Activated CD4-positive, alpha-beta T cell treated with anti-CD3 and anti-CD28 coated beads, Interleukin-2, amount 50 U/mL, for 24 hours (primary cell): ENCODE results near the gene COL5A2.

Experiments used
- DNase-seq, 2 donors: peaks; one replicate each; pipeline ENCODE4 v3.0.0-alpha.2; 2020; ENCODE audit warnings: low read depth in 1 of 2, low spot score in 1 of 2

The COL5A2 gene

DNA sequence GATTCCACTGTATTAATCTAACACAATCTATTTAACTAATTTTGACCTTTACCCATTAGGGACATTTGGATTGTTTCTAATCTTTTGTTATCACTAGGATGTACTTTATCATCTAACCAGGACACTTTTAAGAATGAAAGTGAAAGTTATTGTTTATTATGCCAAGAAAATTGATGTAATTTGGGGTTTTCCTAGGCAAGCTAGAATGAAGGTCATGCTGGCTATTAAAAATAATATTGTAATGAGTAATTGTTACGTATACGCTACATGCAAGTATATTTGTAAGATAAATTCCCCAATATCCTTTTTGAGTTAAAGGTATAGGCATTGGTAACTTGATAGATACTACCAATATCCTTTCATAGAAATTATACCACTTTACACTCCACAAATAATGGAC, 74.6 kb downstream of the COL5A2 start:
- DNase-seq, result no peak

DNA sequence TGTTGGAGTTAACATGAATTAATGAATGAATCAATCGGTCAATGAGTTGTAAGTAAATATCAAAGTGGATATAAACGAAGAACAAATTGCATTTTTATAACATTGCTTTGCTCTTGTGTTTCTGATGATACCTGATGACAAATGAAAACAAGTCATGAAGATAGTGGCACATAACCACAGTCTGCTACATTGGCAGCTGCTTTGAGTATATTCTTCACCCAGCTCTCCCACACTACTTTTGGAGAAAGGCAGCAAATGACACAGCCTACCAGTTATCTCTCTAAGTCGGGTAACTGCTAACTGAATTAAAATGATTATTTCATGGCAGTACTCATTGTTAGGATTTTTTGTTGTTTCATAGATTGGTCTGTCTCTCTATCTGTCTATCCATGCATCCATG, 76.8 kb downstream of the COL5A2 start:
- DNase-seq, result no peak

DNA sequence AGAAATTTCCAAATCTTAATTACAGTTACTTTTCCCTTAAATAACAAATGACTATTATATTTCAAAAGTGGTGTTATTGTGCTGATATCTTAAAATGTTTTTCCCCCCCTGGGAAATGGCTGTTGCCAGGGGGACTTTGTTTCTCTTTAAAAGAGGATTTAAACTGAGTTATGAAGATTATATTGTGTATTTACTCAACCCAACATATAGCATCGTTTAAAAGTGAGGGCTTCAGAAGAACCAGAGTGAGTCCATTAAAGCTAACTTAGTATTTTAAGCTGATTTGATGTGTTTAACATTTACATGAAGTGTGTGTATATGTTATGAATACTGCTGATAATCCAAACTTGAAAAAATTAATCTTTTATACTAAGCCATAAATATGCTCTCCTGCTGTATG, 81.6 kb downstream of the COL5A2 start:
- DNase-seq, result no peak

DNA sequence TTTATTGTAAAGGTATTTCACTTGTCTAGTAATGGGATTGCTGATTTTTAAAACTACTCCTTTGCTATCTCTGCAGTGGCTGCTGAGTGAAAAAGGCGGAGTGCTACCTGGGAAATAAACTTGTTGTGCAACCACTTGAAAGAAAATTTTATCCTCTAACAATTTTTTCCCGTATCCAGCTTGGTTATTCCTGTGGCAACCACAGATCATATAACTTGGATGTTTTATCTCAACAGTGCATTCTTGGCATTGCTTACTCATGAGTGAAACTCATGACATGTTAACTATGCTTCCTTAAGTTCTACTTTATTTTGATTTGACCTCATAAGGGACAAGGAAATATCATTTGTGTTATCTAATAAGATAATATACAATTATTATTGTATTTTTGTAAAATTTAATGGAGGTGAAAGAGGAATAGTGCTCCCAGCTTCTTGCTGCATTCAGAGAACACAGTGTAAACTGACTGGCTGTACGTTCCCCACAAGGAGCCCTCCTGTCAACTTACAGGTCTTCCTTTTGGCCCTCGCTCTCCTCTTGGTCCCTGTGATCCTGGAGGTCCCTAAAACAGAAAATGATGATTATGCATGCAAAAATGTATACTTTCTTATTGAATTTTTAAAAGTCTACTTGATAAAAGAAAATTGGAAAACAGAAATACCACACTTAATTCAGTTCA, 82.7 kb downstream of the COL5A2 start:
- no peak for DNase-seq

DNA sequence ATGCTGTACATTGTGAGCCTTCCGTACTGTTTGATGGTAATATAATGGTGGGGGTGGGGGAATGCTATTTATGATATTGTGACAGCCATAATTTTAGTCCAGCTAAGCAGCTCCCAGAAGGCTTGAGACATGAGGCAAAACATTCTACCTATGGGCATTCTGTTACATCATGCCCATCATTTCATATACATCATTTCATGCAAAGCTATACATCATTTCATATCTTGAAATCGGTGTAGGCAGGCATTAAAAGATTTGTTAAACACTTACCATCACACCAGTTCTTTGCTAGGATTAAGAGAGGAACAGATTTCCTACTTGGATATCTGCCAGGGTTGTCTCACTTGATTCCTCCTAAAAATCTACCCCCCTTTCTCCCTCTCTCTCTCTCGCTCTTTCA, 84.5 kb downstream of the COL5A2 start:
- no peak for DNase-seq

DNA sequence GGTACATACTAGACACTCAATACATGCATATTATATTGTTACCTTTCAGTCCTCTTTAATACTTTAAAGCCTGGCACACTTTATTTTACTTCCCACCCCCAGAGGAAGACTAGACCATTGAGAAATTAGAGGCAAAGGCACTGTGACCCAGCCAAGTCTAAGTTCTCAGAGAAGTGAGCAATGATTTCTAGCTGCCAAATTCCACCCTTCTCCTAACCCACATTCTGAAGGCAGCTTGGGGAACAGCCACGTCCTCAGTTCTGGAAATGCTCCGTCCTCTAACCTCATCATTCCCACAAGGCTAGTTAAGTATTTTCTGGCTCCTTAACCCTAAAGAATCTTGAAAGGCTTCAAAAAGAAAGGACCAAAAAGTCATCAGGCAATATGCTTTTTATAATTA, 86.6 kb downstream of the COL5A2 start:
- DNase-seq, result no peak

DNA sequence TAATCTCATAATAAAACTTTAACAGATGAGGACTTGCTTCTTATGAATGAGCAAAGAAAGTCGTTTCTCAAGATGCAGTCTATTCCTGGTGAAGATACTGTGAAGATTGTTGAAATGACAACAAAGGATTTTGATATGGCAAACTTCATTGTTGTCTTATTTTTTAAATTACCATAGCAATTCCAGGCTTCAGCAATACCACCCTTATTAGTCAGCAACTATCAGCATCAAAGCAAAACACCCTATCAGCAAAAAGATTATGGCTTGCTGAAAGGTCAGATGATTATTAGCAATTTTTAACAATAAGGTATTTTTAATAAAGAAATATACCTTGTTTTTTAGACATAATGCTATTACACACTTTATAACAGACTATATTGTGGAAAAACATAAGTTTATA, 88.3 kb downstream of the COL5A2 start:
- no peak for DNase-seq

DNA sequence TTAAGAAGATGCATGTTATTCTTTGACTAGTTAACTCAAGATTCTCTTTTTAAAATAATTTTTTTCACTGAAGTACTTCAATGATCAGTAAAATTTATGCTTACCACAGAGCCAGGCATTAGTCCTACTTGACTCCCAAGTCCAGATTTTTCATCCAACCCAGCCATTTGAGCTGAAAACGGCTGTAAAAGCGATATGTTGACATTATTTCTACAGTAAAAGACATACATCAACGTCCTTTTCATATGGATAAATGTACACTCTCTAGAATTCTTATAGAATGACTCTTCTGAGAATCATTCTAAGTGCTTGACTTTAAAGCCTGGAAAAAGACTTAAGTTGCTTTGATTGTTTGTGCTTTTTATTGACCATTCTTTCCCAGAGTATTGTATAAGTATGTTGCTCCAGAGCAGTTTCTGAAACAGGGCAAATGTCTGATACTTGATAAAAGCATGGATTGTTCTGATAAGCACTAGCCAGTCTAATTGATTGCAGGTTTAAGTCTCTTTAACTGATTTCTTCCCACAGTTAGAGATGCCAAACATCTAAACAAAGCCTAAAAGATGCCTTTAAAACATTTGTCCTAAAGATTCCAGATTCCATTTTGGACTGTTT, 90.9 kb downstream of the COL5A2 start:
- DNase-seq, result no peak

DNA sequence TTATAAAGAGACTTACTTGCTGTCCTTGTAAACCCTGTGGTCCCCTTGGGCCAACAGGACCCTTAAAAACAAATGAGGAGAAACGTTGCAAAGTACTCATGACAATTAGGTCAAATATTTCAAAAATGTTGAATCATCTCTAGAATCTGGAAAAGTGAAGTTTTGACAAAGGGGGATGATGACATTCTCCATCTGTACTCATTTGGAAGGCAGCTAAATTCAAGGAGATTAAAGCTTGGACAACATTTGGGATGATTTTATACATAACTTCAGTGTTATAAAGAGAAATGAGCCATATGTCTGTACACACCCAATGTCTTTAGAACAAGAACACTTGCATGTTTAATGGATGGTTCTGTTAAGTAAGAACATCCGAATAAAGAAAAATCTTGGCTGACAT, 92.9 kb downstream of the COL5A2 start:
- DNase-seq, result no peak

DNA sequence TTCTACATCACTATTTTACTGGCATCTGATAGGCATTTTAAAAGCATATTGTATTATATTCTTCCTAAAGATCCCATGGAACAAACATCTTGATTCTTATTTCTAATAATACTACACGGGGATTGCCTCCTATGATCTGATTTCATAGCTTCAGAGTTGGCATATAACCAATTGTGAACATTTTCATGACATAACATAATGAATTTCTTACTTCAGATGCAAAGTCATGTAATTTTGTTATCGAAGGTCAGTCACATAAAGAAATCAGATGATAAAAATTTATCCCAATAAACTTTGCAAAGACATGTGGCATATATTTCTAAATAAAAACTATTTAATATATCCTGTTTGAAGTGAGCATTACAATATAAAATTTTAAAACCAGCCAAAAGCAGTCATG, 93.3 kb downstream of the COL5A2 start:
- DNase-seq, result no peak

DNA sequence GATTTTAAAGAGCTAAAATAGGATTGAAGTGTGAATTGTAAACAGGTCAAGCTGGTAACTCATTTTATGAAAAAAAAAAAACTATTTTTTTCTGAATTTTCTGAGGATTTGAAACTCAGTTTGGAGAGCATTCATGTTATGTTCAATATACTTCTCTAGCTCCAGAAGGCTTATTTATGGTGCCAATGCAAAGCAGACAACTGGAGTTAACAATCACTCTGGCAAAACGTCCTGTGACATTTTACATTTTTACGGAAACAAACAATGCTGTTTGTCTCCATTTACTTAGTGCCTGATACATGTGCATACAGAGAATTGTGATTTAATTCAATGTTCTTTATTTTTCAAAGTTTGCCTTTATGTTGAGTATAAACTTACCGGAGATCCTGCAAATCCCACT, 96.0 kb downstream of the COL5A2 start:
- DNase-seq, result no peak

DNA sequence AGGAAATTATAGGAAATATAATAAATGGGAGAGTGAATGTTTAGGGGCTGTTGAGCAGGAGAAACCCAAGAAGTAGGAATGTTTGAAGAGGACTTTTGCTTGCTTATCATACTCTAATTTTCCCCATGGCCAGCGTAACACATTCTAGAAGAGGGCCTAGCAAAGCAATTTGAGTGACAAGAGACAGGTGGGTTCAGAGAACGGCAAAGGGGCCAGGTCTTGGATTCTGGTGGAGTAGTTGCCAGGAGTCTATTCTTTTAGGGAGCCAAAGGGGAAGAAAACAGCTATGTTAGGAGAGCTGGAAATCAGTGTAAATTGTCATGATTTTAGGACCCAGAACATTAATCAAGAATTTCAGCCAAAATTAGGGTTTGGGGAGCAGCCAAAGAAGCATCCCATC, 96.5 kb downstream of the COL5A2 start:
- no peak for DNase-seq

DNA sequence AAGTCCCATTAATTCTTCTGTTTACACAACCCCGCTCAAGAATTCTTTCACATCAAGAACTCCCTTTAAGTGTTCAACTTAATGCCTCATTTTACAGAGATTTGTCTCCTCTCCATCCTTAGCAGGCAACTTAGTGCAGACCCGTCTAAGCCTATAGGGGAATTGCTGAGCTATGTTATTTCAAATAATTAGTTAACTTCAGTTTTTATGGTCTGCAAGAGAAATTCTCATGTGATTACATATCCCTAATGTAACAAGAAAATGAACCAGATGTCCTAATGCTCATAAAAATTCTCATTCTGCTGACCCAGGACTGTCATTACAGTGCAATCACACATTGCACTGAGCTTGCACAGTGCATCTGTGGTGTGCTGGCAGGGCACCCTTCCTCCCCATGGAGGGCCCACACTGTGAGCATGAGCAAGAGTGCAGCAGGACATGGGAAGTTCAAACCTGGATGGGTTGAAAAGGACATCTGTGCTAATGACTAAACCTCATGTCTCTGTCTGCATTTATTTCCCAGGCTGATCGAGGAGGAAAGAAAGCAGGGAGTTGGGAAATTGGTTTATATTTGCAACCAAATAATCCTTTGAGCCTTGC, 97.1 kb downstream of the COL5A2 start:
- DNase-seq, result no peak

DNA sequence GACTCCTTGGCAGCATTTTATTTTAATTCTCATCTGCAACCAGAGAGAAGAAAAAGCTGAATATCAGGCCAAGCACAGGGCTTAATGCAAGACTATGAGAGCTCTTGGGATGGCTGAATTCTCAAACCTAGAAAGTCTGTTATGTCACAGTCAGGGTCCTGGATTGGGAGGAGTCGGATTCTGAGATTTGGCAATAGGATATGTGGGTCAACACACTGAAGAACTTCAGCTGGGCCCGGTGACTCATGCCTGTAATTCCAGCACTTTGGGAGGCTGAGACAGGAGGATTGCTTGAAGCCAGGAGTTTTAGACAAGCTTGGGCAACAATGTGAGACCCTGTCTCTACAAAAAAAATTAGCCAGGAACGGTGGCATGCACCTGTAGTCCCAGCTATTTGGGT, 103.0 kb downstream of the COL5A2 start:
- DNase-seq, result no peak

DNA sequence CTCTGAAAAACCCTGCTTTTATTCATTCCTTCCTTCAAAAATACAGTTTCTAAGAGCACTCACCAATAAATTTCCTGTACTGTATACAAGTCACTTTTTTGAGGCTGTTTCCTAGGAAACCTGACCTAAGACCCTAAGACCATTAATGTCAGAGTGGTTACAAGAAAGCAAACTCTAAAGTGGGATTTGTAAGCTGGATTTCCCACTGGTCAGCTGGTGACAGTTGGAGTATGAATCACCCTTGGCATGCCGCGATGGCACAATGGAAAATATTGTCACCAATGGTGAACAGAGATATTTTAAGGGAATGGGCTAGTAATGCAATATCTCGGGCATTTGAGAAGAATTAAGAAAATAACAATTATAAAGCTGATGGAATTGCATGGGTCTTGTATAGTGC, 103.4 kb downstream of the COL5A2 start:
- no peak for DNase-seq

DNA sequence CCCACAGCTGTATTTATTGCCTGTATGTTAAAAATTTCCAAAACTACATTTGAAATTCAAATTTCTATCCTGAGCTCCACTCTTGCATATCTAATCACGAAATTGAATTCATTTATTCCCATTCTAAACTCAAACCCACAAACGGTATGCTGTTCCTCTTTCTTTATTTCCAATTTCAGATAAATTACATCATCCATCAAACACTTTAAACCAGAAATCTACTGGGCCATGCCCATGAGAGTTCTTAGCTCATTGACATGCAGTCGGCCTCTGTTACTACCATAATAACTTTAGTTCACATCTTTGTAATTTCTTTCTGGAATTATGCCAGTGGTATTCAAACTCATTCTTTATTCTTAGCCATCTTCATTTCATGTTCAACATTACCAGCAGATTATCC, 105.1 kb downstream of the COL5A2 start:
- DNase-seq, result no peak

DNA sequence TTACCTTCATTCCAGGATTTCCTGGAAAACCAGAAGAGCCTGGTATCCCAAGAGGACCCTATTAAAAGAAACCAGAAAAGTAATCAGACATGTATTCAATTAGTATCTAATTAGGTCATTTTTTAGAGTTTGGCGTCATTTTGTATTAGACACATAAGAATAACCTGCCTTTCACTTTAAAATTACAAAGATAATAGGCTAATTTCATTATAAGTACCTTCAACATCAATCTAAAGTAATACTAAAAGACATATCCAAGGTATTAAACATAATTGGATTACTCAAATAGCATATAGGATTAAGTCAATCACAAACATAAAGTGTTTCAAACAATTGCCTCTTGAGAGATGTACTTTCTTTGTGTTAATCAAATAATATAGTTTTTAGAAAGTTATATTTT, 107.5 kb downstream of the COL5A2 start:
- no peak for DNase-seq

DNA sequence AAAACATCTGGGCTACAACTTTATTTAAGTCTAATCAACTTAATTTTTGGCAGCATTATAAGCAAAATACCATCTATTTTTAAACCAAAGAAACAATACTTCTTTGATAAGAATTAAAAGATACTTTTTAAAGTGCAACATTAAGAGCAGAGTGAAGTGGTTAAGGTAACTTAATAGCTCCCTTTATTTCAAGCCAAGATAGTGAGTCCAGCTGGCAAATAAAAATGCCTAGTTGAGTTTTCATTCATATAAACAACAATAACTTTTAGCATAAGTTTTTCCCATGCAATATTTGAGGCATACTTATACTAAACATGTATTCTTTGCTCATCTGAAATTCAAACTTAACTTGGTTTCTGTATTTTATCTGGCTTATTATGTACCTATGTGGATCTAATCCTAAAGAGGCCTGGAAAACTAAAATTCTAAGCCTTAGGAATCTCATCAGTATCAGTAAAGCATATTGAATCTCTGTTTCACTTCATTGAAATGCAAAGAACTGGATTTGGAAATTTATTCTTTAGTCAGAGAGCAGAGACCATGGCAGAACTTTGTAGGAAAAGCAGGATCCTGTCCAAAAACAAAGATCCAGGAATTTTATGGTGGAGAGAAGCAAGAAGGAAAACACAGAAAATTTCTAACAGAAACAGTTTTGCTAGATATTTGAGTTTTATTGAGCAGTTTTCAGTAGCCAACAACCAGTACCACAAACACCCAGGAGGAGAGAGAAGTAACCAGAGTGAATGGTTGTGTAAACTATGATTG, 109.5 kb downstream of the COL5A2 start:
- DNase-seq, result no peak

DNA sequence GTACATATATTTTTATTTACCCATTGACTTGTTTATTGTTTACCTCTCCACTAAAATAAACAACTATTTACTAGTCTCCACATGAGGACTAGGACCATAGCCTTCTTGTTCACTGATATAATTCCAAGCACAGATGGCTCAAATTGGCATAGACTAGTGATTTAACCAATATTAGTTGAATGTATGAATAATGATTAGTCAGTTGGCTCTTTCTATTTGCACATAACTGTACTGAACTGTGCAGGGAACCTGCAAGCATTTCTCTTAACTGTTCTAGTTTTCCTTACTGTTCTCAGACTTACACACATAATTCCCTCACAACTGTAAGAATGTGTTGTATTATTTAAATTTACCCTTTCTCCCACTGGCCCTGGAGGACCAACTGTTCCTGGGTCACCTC, 113.5 kb downstream of the COL5A2 start:
- DNase-seq, result no peak

DNA sequence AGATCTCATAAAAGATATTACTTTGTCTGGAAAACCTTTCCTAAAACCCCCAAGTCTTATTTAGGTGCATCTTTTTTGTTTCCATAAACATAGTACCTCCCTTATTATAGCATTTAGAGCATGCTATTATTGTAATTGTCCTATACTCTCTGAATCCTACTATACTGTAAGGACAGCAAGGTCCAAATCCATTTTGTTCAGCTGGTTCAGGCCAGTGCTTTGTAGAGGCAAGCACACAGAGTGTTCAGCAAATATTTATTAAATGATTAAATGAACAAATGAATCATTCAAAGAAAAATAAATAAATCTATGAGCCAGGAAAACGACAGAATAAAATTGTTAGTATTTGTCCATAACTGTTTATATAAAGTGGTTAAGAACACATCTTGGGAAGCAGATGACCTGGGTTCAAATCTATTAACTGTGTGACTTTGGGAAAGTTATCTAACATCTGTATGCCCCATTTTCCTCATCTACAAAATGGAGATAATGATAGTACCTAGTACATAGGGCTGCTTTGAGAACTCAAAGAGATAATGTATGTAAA, 119.4 kb downstream of the COL5A2 start:
- DNase-seq, result no peak

DNA sequence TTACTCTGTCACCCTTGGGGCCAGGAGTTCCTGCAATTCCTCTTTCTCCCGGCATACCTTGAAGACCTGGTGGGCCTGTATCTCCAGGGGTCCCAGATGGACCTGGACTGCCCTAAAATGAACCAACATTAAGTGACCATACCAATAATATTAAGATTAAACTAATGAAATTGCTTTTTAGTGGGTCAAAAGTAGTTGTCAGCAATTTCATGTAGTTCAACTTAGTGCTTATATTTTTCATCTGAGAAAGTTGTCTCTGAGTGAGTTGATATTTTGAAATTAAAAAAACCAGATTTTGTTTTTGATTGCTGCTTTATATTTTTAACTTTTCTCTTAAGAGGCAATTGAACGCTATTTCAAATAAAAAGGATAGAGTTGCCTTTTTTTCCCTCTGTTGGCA, 122.2 kb downstream of the COL5A2 start:
- no peak for DNase-seq
